GM12874 (cell line): ENCODE data around the gene OGDH.

Source experiments
- CTCF ChIP-seq: IDR thresholded peaks from 2 replicates; pipeline ENCODE4 v1.5.1; 2011; ENCODE audit warnings: low read depth, mild to moderate bottlenecking, control low read depth, low read length, moderate library complexity; ENCODE audit not compliant: insufficient read depth

The OGDH gene

GRCh38 chr7:44673324-44673723 is 66.9 kb downstream of the OGDH start:
- no peak for TF ChIP-seq CTCF

GRCh38 chr7:44673771-44674170 is 67.3 kb downstream of the OGDH start:
- no peak for TF ChIP-seq CTCF

- no peak for TF ChIP-seq CTCF
Observed at GRCh38 chr7:44674381-44674780, 68.0 kb downstream of the OGDH start.

GRCh38 chr7:44676776-44677175 is 70.3 kb downstream of the OGDH start:
- TF ChIP-seq CTCF = no peak

GRCh38 chr7:44678101-44678470 is 71.7 kb downstream of the OGDH start:
- no peak for TF ChIP-seq CTCF

- no peak for TF ChIP-seq CTCF
Observed at GRCh38 chr7:44678471-44679179, 72.2 kb downstream of the OGDH start.

- TF ChIP-seq CTCF = no peak
Observed at GRCh38 chr7:44681645-44682044, 75.2 kb downstream of the OGDH start.

- TF ChIP-seq CTCF = no peak
Observed at GRCh38 chr7:44685723-44686122, 79.3 kb downstream of the OGDH start.
